Gastroesophageal sphincter (tissue), 3 donors: Measurements from ENCODE around the gene SMG6.

Experiments
- CTCF ChIP-seq, 4 experiments: fragments of 200-600 bp in 2 of 4; fragments of 450-650 bp in 2 of 4; sonication (generic) in 1 of 4; IDR thresholded peaks; one replicate each; pipeline ENCODE4 v1.5.1; 2017 to 2019; ENCODE audit warnings: antibody characterized with exemption in 4 of 4, mild to moderate bottlenecking in 2 of 4, moderate library complexity in 2 of 4
- POLR2A ChIP-seq, 2 donors: fragments of 450-650 bp; IDR thresholded peaks; one replicate each; pipeline ENCODE4 v1.6.1; 2017; ENCODE audit warnings: antibody characterized with exemption in 2 of 2, mild to moderate bottlenecking in 2 of 2, moderate library complexity in 1 of 2

- TF ChIP-seq POLR2A (IDR thresholded peaks at IDR 0.05) = no peak
- TF ChIP-seq CTCF (IDR thresholded peaks at IDR 0.05) = no peak
Observed at GRCh38 chr17:2271985-2272702, 31.4 kb downstream of the SMG6 start.
